Peyer's patch (tissue), 4 donors: ENCODE measurements around the gene OR2AK2.

Source experiments
- CTCF ChIP-seq, 6 experiments: fragments of 450-650 bp in 4 of 6; fragments of 200-600 bp in 2 of 6; sonication (generic) in 1 of 6; IDR thresholded peaks; one replicate each; pipeline ENCODE4 v1.5.1; 2017 to 2019; ENCODE audit warnings: antibody characterized with exemption in 6 of 6, mild to moderate bottlenecking in 3 of 6, moderate library complexity in 1 of 6
- POLR2A ChIP-seq, 2 donors: fragments of 450-650 bp; IDR thresholded peaks; one replicate each; pipeline ENCODE4 v1.5.1; 2017; ENCODE audit warnings: antibody characterized with exemption in 2 of 2, mild to moderate bottlenecking in 2 of 2, moderate library complexity in 2 of 2

GRCh38 chr1:247961791-247962190, 3.2 kb upstream of the OR2AK2 start:
- TF ChIP-seq CTCF (IDR thresholded peaks at IDR 0.05) = no peak
- TF ChIP-seq POLR2A (IDR thresholded peaks at IDR 0.05) = no peak
